DOHH2 (cell line): ENCODE results near the gene CRYBA4.

Source experiments
- H3F3A ChIP-seq: fragments of 200-600 bp; sonication (generic), shearing (Covaris generic); 2 replicates; pipeline ENCODE4 v1.6.0; 2016; ENCODE audit warnings: antibody characterized with exemption, mild to moderate bottlenecking; ENCODE audit not compliant: control insufficient read depth, insufficient read depth
- H3K27ac ChIP-seq: fragments of 200-600 bp; sonication (generic); 2 replicates; pipeline ENCODE4 v1.5.1; 2014; ENCODE audit warnings: low read depth, mild to moderate bottlenecking, low read length, moderate library complexity
- H3K27me3 ChIP-seq: fragments of 200-600 bp; sonication (generic); 2 replicates; pipeline ENCODE4 v1.6.1; 2014; ENCODE audit warnings: mild to moderate bottlenecking, low read length, mixed read lengths; ENCODE audit not compliant: control insufficient read depth
- H3K36me3 ChIP-seq: fragments of 200-600 bp; sonication (generic); 2 replicates; pipeline ENCODE4 v1.6.1; 2014; ENCODE audit warnings: mild to moderate bottlenecking, low read length, moderate library complexity, mixed read lengths; ENCODE audit not compliant: control insufficient read depth
- H3K4me1 ChIP-seq: fragments of 200-600 bp; sonication (generic); 2 replicates; pipeline ENCODE4 v1.6.1; 2014; ENCODE audit warnings: mild to moderate bottlenecking, low read length, mixed read lengths; ENCODE audit not compliant: control insufficient read depth
- H3K4me2 ChIP-seq: fragments of 200-600 bp; sonication (generic); 2 replicates; pipeline ENCODE4 v1.6.0; 2014; ENCODE audit warnings: mild to moderate bottlenecking, low read length, moderate library complexity
- H3K4me3 ChIP-seq: fragments of 200-600 bp; sonication (generic); 2 replicates; pipeline ENCODE4 v1.5.1; 2014; ENCODE audit warnings: mild to moderate bottlenecking, low read length, mixed read lengths
- H3K79me2 ChIP-seq: fragments of 200-600 bp; sonication (generic); 2 replicates; pipeline ENCODE4 v1.6.1; 2014; ENCODE audit warnings: mild to moderate bottlenecking, low read length, mixed read lengths; ENCODE audit not compliant: control insufficient read depth
- H3K9me2 ChIP-seq: fragments of 200-600 bp; sonication (generic); replicated peaks from 2 replicates; pipeline ENCODE4 v1.6.1; 2014; ENCODE audit warnings: mild to moderate bottlenecking, low read length, mixed read lengths; ENCODE audit not compliant: control insufficient read depth
- H3K9me3 ChIP-seq: fragments of 200-600 bp; sonication (generic); 2 replicates; pipeline ENCODE4 v1.6.1; 2014; ENCODE audit warnings: antibody characterized with exemption, low read length, mixed read lengths; ENCODE audit not compliant: control insufficient read depth, insufficient read depth
- H4K20me1 ChIP-seq: fragments of 200-600 bp; sonication (generic); 2 replicates; pipeline ENCODE4 v1.6.0; 2014; ENCODE audit warnings: low read depth, mild to moderate bottlenecking, antibody characterized with exemption, low read length, moderate library complexity; ENCODE audit not compliant: control insufficient read depth, insufficient read depth
- EZH2phosphoT487 ChIP-seq: fragments of 200-600 bp; sonication (generic); IDR thresholded peaks from 2 replicates; pipeline ENCODE4 v1.6.1; 2017; ENCODE audit warnings: borderline replicate concordance, mild to moderate bottlenecking, antibody characterized with exemption, low read length, moderate library complexity, mixed read lengths
- TF ChIP-seq, protein P1 (sequence below): fragments of 200-600 bp; sonication (generic); IDR thresholded peaks from one replicate; pipeline ENCODE4 v1.5.1; 2014; ENCODE audit warnings: antibody characterized with exemption, mild to moderate bottlenecking, low read depth, low read length; ENCODE audit not compliant: poor library complexity, severe bottlenecking

Gene CRYBA4

DNA sequence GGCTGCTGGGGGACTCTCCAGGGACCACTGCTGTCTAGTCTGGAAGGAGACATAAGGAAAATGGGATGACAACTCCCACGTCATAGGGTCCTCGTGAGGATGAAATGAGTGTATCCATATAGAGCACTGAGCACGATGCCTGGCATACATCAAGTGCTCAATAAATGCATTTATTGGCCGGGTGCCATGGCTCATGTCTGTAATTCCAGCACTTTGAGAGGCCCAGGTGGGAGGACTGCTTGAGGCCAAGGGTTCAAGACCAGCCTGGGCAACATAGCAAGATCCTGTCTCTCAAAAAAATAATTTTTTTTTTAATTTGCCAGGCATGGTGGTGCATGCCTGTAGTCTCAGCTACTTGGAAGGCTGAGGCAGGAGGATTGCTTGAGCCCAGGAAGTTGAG lies 19.6 kb upstream of the CRYBA4 start:
- Histone ChIP-seq H3F3A (no peaks in the 10 kb centered on the region; the same call in 1 of the 2 replicates), H3K9me3 (no peaks in the 10 kb centered on the region), H3K79me2 (no peaks in the 10 kb centered on the region), H4K20me1 (no peaks in the 10 kb centered on the region), H3K27ac (no peak overlapping the region), H3K4me1 (no peaks in the 10 kb centered on the region), H3K27me3 (0 out of 2 replicates have a peak, but pooled peaks cover 3% of the 10 kb centered on the region), H3K36me3 (no peaks in the 10 kb centered on the region), H3K4me2 (no peak overlapping the region), H3K9me2 (no peaks in the 10 kb centered on the region), H3K4me3 (no peak overlapping the region)
- TF ChIP-seq, protein P1, sequence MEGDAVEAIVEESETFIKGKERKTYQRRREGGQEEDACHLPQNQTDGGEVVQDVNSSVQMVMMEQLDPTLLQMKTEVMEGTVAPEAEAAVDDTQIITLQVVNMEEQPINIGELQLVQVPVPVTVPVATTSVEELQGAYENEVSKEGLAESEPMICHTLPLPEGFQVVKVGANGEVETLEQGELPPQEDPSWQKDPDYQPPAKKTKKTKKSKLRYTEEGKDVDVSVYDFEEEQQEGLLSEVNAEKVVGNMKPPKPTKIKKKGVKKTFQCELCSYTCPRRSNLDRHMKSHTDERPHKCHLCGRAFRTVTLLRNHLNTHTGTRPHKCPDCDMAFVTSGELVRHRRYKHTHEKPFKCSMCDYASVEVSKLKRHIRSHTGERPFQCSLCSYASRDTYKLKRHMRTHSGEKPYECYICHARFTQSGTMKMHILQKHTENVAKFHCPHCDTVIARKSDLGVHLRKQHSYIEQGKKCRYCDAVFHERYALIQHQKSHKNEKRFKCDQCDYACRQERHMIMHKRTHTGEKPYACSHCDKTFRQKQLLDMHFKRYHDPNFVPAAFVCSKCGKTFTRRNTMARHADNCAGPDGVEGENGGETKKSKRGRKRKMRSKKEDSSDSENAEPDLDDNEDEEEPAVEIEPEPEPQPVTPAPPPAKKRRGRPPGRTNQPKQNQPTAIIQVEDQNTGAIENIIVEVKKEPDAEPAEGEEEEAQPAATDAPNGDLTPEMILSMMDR, result no peak
- no peak for TF ChIP-seq EZH2phosphoT487

DNA sequence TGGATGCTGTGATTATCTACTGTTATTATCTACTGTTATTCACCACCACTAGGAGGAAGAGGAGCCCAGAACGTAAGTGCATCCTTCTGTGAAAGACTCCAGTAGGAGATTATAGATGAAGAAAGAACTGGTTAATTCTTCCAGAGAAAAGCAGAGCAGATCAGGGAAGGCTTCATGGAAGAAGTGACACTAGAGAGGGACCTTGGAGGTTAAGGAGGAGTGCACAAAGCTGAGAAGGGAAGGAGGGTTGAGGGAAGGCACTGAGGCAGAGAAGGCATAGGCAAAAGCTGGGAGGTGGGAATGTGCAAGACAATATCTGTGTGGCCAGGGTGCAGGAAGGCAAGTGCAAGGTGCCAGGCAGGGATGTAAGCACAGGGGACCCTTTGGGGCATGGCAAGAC lies 17.4 kb upstream of the CRYBA4 start:
- Histone ChIP-seq H3K9me2 (no peaks in the 10 kb centered on the region), H3K4me2 (no peak overlapping the region), H3K9me3 (no peaks in the 10 kb centered on the region)

DNA sequence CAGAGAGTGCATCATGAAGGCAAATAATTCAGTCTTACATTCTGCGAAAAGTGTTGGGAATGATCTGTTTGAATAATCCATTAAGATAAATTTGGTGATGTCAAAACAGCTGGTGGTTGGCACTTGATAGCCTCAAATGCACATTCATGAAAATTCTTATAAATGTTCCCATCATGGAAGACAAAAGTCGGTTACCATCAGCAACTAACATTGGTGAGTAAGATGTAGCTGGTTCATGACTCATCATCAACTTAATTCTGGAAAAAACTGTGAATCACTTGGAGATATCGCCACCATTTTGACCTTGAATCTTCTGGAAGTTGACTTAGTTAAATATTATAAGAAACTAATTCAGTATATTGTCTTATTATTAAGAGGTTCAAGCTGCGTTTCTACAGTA lies 15.2 kb upstream of the CRYBA4 start:
- no peak overlapping the region for H3K27ac ChIP-seq
- H3K27me3 ChIP-seq, result 0 out of 2 replicates have a peak, but pooled peaks cover 3% of the 10 kb centered on the region
- H3F3A ChIP-seq, result no peaks in the 10 kb centered on the region; the same call in 1 of the 2 replicates
- peaks cover 11% of the 10 kb centered on the region for H3K4me1 ChIP-seq
- no peak overlapping the region for H3K4me3 ChIP-seq
- TF ChIP-seq, protein P1, result no peak
- TF ChIP-seq EZH2phosphoT487, result no peak
- H3K36me3 ChIP-seq, result no peaks in the 10 kb centered on the region
- no peaks in the 10 kb centered on the region for H3K9me3 ChIP-seq
- H3K79me2 ChIP-seq, result no peaks in the 10 kb centered on the region
- H3K9me2 ChIP-seq, result no peaks in the 10 kb centered on the region
- no peaks in the 10 kb centered on the region for H4K20me1 ChIP-seq
- H3K4me2 ChIP-seq, result no peak overlapping the region

More for the DNA sequence above, 17.4 kb upstream of the CRYBA4 start:
- H3K4me3 ChIP-seq, result no peak overlapping the region
- H3K27me3 ChIP-seq, result 0 out of 2 replicates have a peak, but pooled peaks cover 3% of the 10 kb centered on the region
- TF ChIP-seq, protein P1, result no peak
- no peak for TF ChIP-seq EZH2phosphoT487
- no peaks in the 10 kb centered on the region for H3K36me3 ChIP-seq
- no peaks in the 10 kb centered on the region for H3K4me1 ChIP-seq
- no peak overlapping the region for H3K27ac ChIP-seq
- H3F3A ChIP-seq, result no peaks in the 10 kb centered on the region; the same call in 1 of the 2 replicates
- H3K79me2 ChIP-seq, result no peaks in the 10 kb centered on the region
- H4K20me1 ChIP-seq, result no peaks in the 10 kb centered on the region

DNA sequence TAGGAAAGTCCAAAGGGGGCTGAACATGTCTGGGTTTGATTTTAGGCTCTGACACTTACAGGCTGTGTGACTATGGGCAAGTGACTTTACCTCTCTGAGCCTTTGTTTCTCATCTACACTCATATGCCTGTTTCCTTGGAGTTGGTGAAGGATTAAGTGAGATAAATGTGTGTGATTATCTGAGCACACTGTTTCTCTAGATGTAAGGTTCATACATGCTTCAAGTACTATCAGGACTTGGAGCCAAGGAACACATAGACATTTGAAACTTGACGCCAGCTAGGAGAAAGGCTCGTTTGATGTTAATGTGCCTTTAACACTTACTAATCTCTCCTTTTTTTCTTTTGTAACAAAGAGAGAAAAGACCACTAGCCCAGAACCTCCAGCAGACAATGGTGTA lies 13.6 kb upstream of the CRYBA4 start:
- H3K9me2 ChIP-seq, result no peaks in the 10 kb centered on the region
- H3K4me2 ChIP-seq, result no peak overlapping the region
- TF ChIP-seq EZH2phosphoT487, result no peak
- TF ChIP-seq, protein P1, result no peak
- H4K20me1 ChIP-seq, result no peaks in the 10 kb centered on the region
- no peak overlapping the region for H3K27ac ChIP-seq
- H3K9me3 ChIP-seq, result no peaks in the 10 kb centered on the region
- H3K4me1 ChIP-seq, result peaks cover 11% of the 10 kb centered on the region
- H3F3A ChIP-seq, result no peaks in the 10 kb centered on the region; the same call in 1 of the 2 replicates
- H3K36me3 ChIP-seq, result no peaks in the 10 kb centered on the region
- H3K79me2 ChIP-seq, result no peaks in the 10 kb centered on the region
- no peak overlapping the region for H3K4me3 ChIP-seq
- peaks cover 16% of the 10 kb centered on the region for H3K27me3 ChIP-seq
